ENCODE data around the gene PRSS36.

GRCh38 chr16:31108035-31108793 is 41.7 kb downstream of the PRSS36 start, which contains the start of gene BCKDK:
- no peak for TF ChIP-seq USF2 (IDR thresholded peaks at IDR 0.05; ENCODE audit: low read depth, low read length)
- TF ChIP-seq, protein P1, sequence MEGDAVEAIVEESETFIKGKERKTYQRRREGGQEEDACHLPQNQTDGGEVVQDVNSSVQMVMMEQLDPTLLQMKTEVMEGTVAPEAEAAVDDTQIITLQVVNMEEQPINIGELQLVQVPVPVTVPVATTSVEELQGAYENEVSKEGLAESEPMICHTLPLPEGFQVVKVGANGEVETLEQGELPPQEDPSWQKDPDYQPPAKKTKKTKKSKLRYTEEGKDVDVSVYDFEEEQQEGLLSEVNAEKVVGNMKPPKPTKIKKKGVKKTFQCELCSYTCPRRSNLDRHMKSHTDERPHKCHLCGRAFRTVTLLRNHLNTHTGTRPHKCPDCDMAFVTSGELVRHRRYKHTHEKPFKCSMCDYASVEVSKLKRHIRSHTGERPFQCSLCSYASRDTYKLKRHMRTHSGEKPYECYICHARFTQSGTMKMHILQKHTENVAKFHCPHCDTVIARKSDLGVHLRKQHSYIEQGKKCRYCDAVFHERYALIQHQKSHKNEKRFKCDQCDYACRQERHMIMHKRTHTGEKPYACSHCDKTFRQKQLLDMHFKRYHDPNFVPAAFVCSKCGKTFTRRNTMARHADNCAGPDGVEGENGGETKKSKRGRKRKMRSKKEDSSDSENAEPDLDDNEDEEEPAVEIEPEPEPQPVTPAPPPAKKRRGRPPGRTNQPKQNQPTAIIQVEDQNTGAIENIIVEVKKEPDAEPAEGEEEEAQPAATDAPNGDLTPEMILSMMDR (conservative IDR thresholded peaks at IDR 0.05; ENCODE audit: low read depth, low read length) = no peak
- no peak for TF ChIP-seq POLR2A (IDR thresholded peaks at IDR 0.05; ENCODE audit: low read depth, low read length)
- no peak for TF ChIP-seq CHD1 (IDR thresholded peaks at IDR 0.05; ENCODE audit: low read depth, low read length)
- no peak for TF ChIP-seq RAD21 (IDR thresholded peaks at IDR 0.05; ENCODE audit: low read length)
- no peak for TF ChIP-seq BHLHE40 (IDR thresholded peaks at IDR 0.05; ENCODE audit: low read depth, low read length)
- no peak for TF ChIP-seq FOS (IDR thresholded peaks at IDR 0.05; ENCODE audit: low read depth, low read length)
- TF ChIP-seq SMC3 (IDR thresholded peaks at IDR 0.05; ENCODE audit: low read depth, low read length) = no peak
- 0 out of 2 replicates have a peak, but pooled peaks have one; percentile 6 for TF ChIP-seq MAZ (IDR thresholded peaks at IDR 0.05; ENCODE audit: borderline replicate concordance, low read depth, low read length)
